Colonic mucosa (tissue), 4 donors: ENCODE data around the gene STARD10. TPM values are rescaled to one million over a fixed set of nuclear protein-coding genes. Genes with fewer than 3 reads are reported as not detected.

Experiments
- DNase-seq: peaks from one replicate; pipeline ENCODE4 v3.0.0-alpha.2; 2020
- H3K27ac ChIP-seq: fragments of 200-600 bp; one replicate; pipeline ENCODE4 v1.8.0; 2021
- H3K27me3 ChIP-seq: fragments of 200-600 bp; one replicate; pipeline ENCODE4 v1.8.0; 2021
- H3K36me3 ChIP-seq: fragments of 200-600 bp; one replicate; pipeline ENCODE4 v1.8.0; 2021
- H3K4me1 ChIP-seq: fragments of 200-600 bp; one replicate; pipeline ENCODE4 v1.8.0; 2021; ENCODE audit warnings: mild to moderate bottlenecking
- H3K4me3 ChIP-seq: fragments of 200-600 bp; one replicate; pipeline ENCODE4 v1.8.0; 2021
- H3K9ac ChIP-seq, 2 donors: one replicate each; pipeline ENCODE4 v1.7.0; 2013; ENCODE audit warnings: control low read depth in 2 of 2, low read depth in 2 of 2, low read length in 2 of 2
- H3K9me3 ChIP-seq: fragments of 200-600 bp; one replicate; pipeline ENCODE4 v1.8.0; 2021
- intact Hi-C: fragments of 100-400 bp; cut with DNase I; formaldehyde crosslinking; loops from one replicate; pipeline ENCODE4 v1.14.1; 2022
- total RNA-seq, 2 donors: library from RNA; stranded (reverse); fragmentation: NEBNext Ultra II Directional in 1 of 2; extraction: Animal tissue kit (Norgen Biotek cat#: 25700) in 1 of 2; gene quantifications; one replicate each; pipeline ENCODE4 v1.2.1, GENCODE V29; 2021
- TF ChIP-seq, protein P1 (sequence below): fragments of 200-600 bp; IDR thresholded peaks from one replicate; pipeline ENCODE4 v1.8.0; 2022; ENCODE audit warnings: antibody characterized with exemption, mild to moderate bottlenecking
- donor health status: healthy.
- donor health status: DM: no; HTN: no; CAD: no.
- donor health status: DM: no; HTN: no; CAD: no.

STARD10 gene
- total RNA-seq, 2 donors from 2014 or later, result 519 to 905 TPM

DNA sequence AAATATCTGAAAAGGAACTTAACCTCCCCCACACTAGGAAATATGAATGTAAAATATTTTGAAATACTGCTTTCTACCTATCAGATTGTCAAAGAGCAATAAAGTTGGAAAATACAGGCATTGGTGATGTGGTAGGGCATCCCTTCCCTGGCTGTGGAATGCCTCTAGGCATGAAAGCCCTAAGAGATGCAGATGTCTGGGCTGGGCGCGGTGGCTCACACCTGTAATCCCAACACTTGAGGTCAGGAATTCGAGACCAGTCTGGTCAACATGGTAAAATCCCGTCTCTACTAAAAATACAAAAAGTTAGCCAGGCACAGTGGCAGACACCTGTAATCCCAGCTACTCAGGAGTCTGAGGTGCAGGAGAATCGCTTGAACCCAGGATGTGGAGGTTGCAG, 63.6 kb downstream of the STARD10 start:
- no peaks in the 10 kb centered on the region for H3K4me1 ChIP-seq
- intact Hi-C loops, result no loop called here
- H3K36me3 ChIP-seq, result no peaks in the 10 kb centered on the region
- no peak overlapping the region for H3K9ac ChIP-seq
- no peak overlapping the region for H3K27ac ChIP-seq
- H3K4me3 ChIP-seq, result no peak overlapping the region
- no peaks in the 10 kb centered on the region for H3K27me3 ChIP-seq
- no peaks in the 10 kb centered on the region for H3K9me3 ChIP-seq
- TF ChIP-seq, protein P1, sequence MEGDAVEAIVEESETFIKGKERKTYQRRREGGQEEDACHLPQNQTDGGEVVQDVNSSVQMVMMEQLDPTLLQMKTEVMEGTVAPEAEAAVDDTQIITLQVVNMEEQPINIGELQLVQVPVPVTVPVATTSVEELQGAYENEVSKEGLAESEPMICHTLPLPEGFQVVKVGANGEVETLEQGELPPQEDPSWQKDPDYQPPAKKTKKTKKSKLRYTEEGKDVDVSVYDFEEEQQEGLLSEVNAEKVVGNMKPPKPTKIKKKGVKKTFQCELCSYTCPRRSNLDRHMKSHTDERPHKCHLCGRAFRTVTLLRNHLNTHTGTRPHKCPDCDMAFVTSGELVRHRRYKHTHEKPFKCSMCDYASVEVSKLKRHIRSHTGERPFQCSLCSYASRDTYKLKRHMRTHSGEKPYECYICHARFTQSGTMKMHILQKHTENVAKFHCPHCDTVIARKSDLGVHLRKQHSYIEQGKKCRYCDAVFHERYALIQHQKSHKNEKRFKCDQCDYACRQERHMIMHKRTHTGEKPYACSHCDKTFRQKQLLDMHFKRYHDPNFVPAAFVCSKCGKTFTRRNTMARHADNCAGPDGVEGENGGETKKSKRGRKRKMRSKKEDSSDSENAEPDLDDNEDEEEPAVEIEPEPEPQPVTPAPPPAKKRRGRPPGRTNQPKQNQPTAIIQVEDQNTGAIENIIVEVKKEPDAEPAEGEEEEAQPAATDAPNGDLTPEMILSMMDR, result no peak
- DNase-seq, result no peak

- no peak for DNase-seq
- no peaks in the 10 kb centered on the region for H3K36me3 ChIP-seq
- no peaks in the 10 kb centered on the region for H3K9me3 ChIP-seq
- no peak overlapping the region for H3K9ac ChIP-seq
- no peaks in the 10 kb centered on the region for H3K27me3 ChIP-seq
- intact Hi-C loops, result loop anchor here (5.0 kb wide), 1 partner anchor 85 kb away; the partner anchor contains the start of gene ATG16L2
- TF ChIP-seq, protein P1, result no peak
- no peak overlapping the region for H3K4me3 ChIP-seq
- H3K27ac ChIP-seq, result no peak overlapping the region
- H3K4me1 ChIP-seq, result peaks cover 4% of the 10 kb centered on the region
Measured at GRCh38 chr11:72727521-72727920, 66.3 kb downstream of the STARD10 start.

GRCh38 chr11:72726266-72727220, 67.3 kb downstream of the STARD10 start:
- H3K9ac ChIP-seq, result no peak overlapping the region

DNA sequence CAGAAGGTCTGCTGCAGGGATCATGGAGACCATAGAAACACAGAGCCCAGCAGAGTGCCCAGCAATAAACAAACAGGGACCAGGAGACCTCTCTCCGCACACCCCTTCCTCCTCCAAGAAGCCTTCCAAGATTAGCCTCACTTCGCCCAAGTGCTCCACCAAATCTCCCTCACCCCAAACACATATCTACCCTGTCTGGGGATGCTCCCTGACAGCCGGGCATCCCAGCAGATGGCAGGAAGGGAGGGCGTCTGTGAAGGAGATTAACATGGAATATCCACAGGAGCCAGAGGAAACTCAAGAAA, 68.2 kb downstream of the STARD10 start:
- Histone ChIP-seq H3K9ac (no peak overlapping the region), H3K27ac (no peak overlapping the region), H3K4me3 (no peak overlapping the region), H3K9me3 (no peaks in the 10 kb centered on the region), H3K4me1 (peaks cover 10% of the 10 kb centered on the region), H3K36me3 (no peaks in the 10 kb centered on the region), H3K27me3 (no peaks in the 10 kb centered on the region)
- DNase-seq, result no peak
- TF ChIP-seq, protein P1, result no peak
- intact Hi-C loops, result loop anchor here (2.0 to 5.0 kb wide), 2 partner anchors 67 to 87 kb away; partner anchors contain the start of gene ATG16L2

More at GRCh38 chr11:72726266-72727220, 67.3 kb downstream of the STARD10 start:
- Histone ChIP-seq H3K36me3 (no peaks in the 10 kb centered on the region), H3K27me3 (no peaks in the 10 kb centered on the region), H3K4me3 (no peak overlapping the region), H3K27ac (no peak overlapping the region), H3K4me1 (peaks cover 5% of the 10 kb centered on the region), H3K9me3 (no peaks in the 10 kb centered on the region)
- TF ChIP-seq, protein P1, result no peak
- no peak for DNase-seq
- intact Hi-C loops, result loop anchor here (5.0 kb wide), 1 partner anchor 86 kb away; the partner anchor contains the start of gene ATG16L2

DNA sequence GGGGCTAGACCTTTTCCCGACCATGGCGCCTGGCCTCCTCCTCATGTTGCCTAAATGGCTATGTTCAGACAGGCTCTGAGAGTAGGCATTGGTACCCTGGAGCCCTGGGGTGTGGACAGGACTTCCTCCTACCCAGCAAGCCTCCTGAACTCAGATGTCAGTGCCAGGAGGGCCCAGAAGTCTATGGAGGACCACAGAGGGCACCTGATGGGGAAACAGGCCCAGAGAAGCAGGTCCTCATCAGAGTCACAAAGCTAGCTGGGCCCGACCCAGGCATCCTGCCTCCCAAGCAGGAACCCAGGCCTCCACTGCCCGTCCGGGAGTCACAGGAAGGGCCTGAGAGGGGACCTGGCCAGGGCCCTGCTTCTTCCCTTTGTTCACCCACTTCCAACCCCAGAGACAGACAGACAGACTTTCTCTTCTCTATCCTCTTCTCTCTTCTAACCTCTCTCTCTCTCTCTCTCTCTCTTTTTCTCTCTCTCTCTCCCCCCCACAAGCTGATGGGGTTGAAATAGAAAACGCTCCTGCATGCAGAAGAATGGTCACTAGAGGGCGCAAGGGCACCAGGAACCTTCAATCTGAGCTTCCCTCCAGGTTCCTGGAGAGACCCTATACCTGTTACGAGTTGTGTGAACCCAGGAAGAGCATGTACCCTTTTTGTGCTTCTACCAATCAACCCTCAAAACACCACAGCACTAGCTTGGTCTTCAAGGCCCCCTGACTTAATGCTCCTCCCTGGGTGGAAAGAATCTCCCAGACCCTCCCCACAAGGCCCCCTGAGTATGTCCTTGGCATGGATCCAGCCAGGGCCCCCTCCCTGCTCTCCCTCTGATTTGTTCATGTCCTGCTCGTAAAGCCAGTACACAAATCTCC, 68.8 kb downstream of the STARD10 start:
- Histone ChIP-seq H3K4me3 (no peak overlapping the region), H3K27me3 (no peaks in the 10 kb centered on the region), H3K4me1 (peaks cover 16% of the 10 kb centered on the region), H3K27ac (no peak overlapping the region), H3K9ac (no peak overlapping the region), H3K36me3 (no peaks in the 10 kb centered on the region), H3K9me3 (no peaks in the 10 kb centered on the region)
- TF ChIP-seq, protein P1, result peak; percentile 83
- intact Hi-C loops, result loop anchor here (2.0 to 5.0 kb wide), 3 partner anchors 68 to 452 kb away; partner anchors contain the start of gene ATG16L2
- DNase-seq, result peak; percentile 81
